Lower leg skin (tissue), 4 donors: ENCODE results near the gene TBC1D12. TPM values are rescaled to one million over a fixed set of nuclear protein-coding genes. Genes with fewer than 3 reads are reported as not detected.
"Not testable (repeated sequence)": the region's sequence is repeated elsewhere in the genome, so short reads cannot be mapped to it uniquely, and the experiment has no call there.

Experiments
- DNase-seq, 2 donors: peaks; one replicate each; pipeline ENCODE4 v3.0.0-alpha.2; 2019; ENCODE audit warnings: low spot score in 2 of 2
- H3K4me3 ChIP-seq: fragments of 200-600 bp; sonication (generic); 2 replicates; pipeline ENCODE4 v1.5.1; 2017; ENCODE audit warnings: mild to moderate bottlenecking, low read depth; ENCODE audit not compliant: poor library complexity, severe bottlenecking
- POLR2A ChIP-seq, 2 donors: fragments of 450-650 bp; IDR thresholded peaks; one replicate each; pipeline ENCODE4 v1.6.1; 2016 to 2017; ENCODE audit warnings: antibody characterized with exemption in 2 of 2, mild to moderate bottlenecking in 1 of 2, moderate library complexity in 1 of 2
- WGBS, 2 donors: methylation state at CpG; one replicate each; pipeline ENCODE4 v1.1.5; 2018; 5-methylcytosine and 5-hydroxymethylcytosine counted together
- intact Hi-C: fragments of 100-400 bp; cut with DNase I; formaldehyde crosslinking; loops from one replicate; pipeline ENCODE4 v1.15.0; 2023; ENCODE audit warnings: low total_unique reads
- total RNA-seq, 4 donors: library from RNA; depleted of rRNA; stranded (reverse); fragments of >200 nt; gene quantifications; one replicate each; pipeline ENCODE4 v1.1.0, GENCODE V29; 2016
- TF ChIP-seq, protein P1 (sequence below), 3 donors: fragments of 450-650 bp; IDR thresholded peaks; one replicate each; pipeline ENCODE4 v1.5.1; 2016; ENCODE audit warnings: antibody characterized with exemption in 3 of 3, mild to moderate bottlenecking in 3 of 3, moderate library complexity in 2 of 3

The TBC1D12 gene
- total RNA-seq, 4 donors from 2014 or later: 16.3 to 19.1 (median 18.1) TPM

DNA sequence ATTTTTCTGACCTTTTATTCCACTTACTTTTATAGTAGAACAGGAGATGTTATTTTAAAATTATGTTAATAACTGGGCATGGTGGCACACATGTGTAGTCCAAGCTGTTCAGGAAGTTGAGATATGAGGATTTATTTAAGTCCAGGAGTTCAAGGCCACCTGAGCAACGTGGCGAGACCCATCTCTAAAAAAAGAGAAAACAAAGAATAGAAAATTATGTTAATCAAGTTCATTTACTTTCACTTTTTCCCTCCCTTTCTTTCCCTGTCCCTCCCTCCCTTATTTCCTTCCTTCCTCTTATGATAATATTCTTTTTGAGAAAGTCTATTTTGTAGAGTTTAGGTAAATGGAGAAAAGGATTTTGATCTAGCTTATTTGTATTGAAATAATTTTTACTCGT, 94.3 kb downstream of the TBC1D12 start:
- intact Hi-C loops: loop anchor here (10.0 kb wide), 1 partner anchor 1038 kb away; no protein-coding TSS in a partner anchor
- DNase-seq: no peak
- WGBS, 2 donors: 66 to 73% methylated on average over 3 of the region's 3 CpGs
- no peak overlapping the region for H3K4me3 ChIP-seq
- TF ChIP-seq, protein P1, sequence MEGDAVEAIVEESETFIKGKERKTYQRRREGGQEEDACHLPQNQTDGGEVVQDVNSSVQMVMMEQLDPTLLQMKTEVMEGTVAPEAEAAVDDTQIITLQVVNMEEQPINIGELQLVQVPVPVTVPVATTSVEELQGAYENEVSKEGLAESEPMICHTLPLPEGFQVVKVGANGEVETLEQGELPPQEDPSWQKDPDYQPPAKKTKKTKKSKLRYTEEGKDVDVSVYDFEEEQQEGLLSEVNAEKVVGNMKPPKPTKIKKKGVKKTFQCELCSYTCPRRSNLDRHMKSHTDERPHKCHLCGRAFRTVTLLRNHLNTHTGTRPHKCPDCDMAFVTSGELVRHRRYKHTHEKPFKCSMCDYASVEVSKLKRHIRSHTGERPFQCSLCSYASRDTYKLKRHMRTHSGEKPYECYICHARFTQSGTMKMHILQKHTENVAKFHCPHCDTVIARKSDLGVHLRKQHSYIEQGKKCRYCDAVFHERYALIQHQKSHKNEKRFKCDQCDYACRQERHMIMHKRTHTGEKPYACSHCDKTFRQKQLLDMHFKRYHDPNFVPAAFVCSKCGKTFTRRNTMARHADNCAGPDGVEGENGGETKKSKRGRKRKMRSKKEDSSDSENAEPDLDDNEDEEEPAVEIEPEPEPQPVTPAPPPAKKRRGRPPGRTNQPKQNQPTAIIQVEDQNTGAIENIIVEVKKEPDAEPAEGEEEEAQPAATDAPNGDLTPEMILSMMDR (IDR thresholded peaks at IDR 0.05): no peak
- no peak for TF ChIP-seq POLR2A (IDR thresholded peaks at IDR 0.05)

DNA sequence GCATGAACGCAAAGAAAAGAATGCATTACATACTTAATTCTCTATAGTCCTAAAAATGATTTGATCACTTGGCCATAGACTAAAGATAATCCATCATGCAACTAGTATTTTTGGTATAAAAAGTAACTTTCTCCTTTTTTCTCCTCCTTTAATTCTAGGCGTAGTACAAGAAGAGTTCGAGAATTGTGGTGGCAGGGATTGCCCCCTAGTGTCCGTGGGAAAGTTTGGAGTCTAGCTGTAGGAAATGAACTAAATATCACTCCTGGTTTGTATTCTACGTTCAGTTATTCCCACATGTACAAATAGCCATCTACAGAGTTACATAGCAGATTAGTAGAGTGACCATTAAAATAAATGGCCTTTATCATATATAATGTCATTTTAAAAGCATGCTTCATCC, 97.7 kb downstream of the TBC1D12 start:
- TF ChIP-seq POLR2A (IDR thresholded peaks at IDR 0.05): no peak
- no peak overlapping the region for H3K4me3 ChIP-seq
- DNase-seq: no peak
- 79 to 83% methylated on average over 5 of the region's 5 CpGs for WGBS, 2 donors
- intact Hi-C loops: no loop called here

DNA sequence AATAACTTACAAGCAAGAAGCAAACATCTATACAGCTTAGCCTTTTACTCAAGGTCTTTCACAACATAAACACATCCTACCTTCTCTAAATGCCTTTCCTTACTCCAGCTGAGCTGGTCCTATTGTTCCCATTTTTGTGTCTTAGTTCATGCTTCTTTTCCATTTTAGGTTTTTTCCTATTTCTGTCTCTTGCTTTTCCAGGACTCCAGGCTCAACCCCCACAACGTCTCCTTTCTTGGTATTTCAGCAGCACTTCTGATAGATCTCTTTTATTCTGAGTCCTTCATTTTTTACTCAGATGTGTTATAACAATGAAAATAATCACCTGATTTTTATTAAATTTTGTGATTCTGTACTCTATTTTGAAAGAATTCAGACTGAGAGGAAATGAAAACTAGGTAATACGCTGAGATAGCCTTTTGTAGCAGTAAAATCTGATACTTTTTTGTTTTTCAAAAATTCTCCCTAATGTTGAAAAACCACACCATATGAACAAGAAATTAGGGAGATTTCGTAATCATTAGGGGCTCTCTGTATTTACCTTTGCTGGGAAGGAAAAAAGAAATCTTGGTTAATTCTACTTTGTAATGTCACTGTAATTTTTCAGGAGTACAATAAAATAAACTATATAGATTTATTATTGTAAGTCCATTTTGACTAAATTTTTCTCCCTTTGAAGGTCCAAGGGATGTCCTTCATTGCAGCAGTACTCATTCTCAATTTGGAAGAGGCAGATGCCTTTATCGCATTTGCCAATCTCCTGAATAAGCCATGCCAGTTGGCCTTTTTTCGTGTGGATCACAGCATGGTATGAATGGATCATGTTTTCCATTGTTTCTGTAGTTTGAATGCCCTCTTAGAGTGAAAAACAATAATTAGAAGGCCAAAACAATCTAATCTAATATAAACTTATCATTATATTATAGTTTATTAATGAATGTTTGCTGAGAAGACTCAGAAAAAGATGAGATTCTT, 119.2 kb downstream of the TBC1D12 start:
- 86 to 89% methylated on average over 5 of the region's 5 CpGs for WGBS, 2 donors
- no peak overlapping the region for H3K4me3 ChIP-seq
- intact Hi-C loops: no loop called here
- no peak for DNase-seq
- TF ChIP-seq, protein P1 (IDR thresholded peaks at IDR 0.05): no peak
- no peak for TF ChIP-seq POLR2A (IDR thresholded peaks at IDR 0.05)

DNA sequence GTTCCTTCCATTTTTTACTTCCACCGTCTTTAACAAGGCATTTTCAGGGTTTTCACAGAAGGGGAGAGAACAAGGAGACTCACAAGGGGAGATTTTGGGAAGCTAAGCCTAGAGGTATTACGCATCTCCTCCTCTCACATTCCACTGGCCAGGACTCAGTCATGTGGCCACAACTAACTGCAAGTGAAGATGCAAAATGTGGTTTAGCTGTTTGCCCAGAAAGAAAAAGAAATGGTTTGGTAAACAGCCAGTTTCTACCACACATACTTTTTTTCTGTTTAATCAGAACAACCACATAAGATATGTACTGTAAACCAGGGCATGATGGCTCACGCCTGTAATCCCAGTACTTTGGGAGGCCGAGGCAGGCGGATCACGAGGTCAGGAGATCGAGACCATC, 121.8 kb downstream of the TBC1D12 start:
- TF ChIP-seq, protein P1 (IDR thresholded peaks at IDR 0.05): no peak
- no peak for TF ChIP-seq POLR2A (IDR thresholded peaks at IDR 0.05)
- intact Hi-C loops: no loop called here
- DNase-seq: no peak
- 80 to 90% methylated on average over 7 of the region's 7 CpGs for WGBS, 2 donors
- no peak overlapping the region for H3K4me3 ChIP-seq

DNA sequence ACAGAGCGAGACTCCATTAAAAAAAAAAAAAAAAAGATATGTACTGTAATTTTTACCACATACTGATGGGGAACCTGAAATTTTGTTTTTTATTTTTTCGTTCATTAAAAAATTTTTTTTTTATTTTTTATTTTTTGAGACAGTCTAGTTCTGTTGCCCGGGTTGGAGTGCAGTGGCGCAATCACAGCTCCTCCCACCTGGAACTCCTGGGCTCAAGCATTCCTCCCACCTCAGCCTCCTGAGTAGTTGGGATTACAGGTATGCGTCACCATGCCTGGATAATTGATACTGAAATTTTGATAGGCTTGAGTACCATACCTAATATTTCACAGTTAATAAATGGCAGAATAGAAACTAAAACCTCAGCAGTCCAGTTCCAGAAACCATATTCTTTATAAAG, 122.4 kb downstream of the TBC1D12 start:
- 95 to 99% methylated on average over 5 of the region's 5 CpGs for WGBS, 2 donors

DNA sequence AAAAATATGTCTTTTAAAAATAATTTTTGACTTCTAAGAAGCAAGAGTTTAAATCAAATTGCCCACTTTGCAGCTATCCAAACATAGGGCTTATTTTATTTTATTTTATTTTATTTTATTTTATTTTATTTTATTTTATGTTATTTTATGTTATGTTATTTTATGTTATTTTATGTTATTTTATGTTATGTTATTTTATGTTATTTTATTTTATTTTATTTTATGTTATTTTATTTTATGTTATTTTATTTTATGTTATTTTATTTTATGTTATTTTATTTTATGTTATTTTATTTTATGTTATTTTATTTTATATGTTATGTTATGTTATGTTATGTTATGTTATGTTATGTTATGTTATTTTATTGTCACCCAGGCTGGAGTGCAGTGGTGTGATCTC, 129.2 kb downstream of the TBC1D12 start:
- intact Hi-C loops, H3K4me3 ChIP-seq: not testable (repeated sequence)

More for the DNA sequence above, 122.4 kb downstream of the TBC1D12 start:
- TF ChIP-seq, protein P1 (IDR thresholded peaks at IDR 0.05): no peak
- no peak for TF ChIP-seq POLR2A (IDR thresholded peaks at IDR 0.05)
- no peak overlapping the region for H3K4me3 ChIP-seq
- intact Hi-C loops: no loop called here
- DNase-seq: no peak

More for the DNA sequence above, 129.2 kb downstream of the TBC1D12 start:
- DNase-seq: not testable (repeated sequence)
